ENCODE data around the gene ARRDC2. TPM values are rescaled to one million over a fixed set of nuclear protein-coding genes. Genes with fewer than 3 reads are reported as not detected.
A peak's percentile ranks its signal among the peaks of the same experiment; 100 is the strongest.

Gene ARRDC2
- total and polyA plus RNA-seq, 12 donors: 2.5 to 54.3 (median 17.3) TPM

DNA sequence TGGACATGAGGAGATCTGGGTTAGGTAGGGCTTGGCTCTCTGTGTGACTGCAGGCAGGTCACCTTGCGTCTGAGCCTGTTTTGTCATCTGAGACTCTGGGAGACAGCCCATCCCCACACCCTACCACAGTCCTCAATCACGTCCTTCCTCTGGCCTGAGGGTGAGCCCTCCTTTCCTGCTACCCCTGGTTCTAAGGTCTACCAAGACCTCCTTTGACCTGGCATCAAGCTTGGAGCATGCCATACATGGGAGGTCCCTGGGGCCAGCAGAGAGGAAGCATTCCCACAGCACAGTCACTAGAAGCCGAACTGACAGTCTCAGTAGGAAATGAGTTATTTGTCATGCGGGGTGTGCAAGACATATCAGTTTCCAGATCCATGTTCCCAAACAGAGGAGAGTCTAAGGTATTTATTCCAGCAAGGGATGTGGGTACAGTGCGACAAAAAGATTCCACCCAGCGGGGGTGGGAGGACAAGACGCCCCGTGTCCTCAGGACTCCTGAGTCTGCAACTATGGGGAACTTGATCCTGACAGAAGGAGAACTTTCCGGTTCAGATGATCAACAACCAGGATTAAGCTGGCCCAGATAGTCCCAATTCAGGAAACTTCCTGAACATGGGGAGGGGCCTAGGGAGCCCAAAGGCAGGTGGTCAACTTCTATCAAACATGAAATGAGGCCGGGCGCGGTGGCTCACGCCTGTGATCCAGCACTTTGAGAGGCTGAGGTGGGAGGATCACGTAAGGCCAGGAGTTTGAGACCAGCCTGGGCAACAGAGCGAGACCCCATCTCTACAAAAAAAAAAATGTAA, 9.5 kb downstream of the ARRDC2 start:
- WGBS, 4 donors: 60 to 70% (median 66%) methylated on average over 15 of the region's 15 CpGs
- Histone ChIP-seq H3K4me1 (replicated peaks in 1 of 2) (peaks cover 21 to 43% of the 10 kb centered on the region in 2 donors), H3K9me3 (replicated peaks in 1 of 3) (no peaks in the 10 kb centered on the region), H3K36me3 (replicated peaks in 1 of 2) (peaks cover 0 to 7% of the 10 kb centered on the region in 2 donors), H3K27ac (peak overlapping the region in 4 of 5 donors; percentile 51 to 83 (median 66)), H3K27me3 (no peaks in the 10 kb centered on the region), H3K4me3 (no peak overlapping the region)
- TF ChIP-seq POLR2A (IDR thresholded peaks at IDR 0.05): no peak
- TF ChIP-seq, protein P1, sequence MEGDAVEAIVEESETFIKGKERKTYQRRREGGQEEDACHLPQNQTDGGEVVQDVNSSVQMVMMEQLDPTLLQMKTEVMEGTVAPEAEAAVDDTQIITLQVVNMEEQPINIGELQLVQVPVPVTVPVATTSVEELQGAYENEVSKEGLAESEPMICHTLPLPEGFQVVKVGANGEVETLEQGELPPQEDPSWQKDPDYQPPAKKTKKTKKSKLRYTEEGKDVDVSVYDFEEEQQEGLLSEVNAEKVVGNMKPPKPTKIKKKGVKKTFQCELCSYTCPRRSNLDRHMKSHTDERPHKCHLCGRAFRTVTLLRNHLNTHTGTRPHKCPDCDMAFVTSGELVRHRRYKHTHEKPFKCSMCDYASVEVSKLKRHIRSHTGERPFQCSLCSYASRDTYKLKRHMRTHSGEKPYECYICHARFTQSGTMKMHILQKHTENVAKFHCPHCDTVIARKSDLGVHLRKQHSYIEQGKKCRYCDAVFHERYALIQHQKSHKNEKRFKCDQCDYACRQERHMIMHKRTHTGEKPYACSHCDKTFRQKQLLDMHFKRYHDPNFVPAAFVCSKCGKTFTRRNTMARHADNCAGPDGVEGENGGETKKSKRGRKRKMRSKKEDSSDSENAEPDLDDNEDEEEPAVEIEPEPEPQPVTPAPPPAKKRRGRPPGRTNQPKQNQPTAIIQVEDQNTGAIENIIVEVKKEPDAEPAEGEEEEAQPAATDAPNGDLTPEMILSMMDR (IDR thresholded peaks at IDR 0.05): no peak
- peak in 4 of 7 donors; percentile 29 to 67 (median 51) for DNase-seq
- intact Hi-C loops (cut with DNase I): no loop called here

DNA sequence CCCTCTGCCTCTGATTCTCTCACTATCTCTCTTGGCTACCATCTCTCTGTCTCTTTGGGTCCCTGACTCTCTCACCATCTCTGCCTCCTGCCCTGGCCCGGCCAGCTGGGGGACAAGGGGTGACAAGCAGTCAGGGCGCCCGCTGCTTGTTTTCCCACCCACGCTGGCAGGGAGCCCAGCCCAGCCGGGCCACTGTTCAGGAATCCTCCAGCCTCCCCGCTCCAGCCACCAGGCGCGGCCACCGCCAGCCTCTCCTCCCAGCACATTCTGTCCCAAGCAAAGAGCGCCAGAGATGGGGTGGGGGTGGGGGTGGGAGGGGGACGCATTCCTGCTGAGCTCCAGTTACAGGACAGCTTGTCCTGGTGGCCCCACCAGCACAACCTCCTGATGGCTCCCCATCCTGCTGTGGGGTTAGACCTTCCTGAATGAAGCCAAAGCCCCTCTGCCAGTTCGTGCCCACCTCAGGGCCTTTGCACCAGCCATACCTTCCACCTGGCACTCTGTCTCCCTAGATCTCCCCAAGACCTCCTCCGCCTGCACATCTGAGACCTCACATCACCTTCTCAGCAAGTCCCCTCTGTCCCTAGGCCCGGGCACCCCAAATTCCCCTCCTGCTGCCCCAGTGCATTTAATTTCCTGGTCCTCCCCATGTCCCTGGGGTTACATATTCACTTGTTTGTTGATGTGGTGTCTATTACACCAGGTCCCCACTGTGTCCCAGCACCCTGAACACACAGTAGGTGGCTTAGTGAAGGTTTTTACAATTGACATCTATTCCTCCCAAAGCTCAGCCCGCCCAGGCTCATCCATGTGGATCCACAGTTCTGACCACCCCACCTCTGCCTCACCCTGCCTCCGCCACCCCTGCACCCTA, 12.5 kb downstream of the ARRDC2 start:
- no peaks in the 10 kb centered on the region for H3K9me3 ChIP-seq (replicated peaks in 1 of 3)
- H3K4me3 ChIP-seq: no peak overlapping the region
- intact Hi-C loops (cut with DNase I): no loop called here
- no peaks in the 10 kb centered on the region for H3K27me3 ChIP-seq
- H3K27ac ChIP-seq: peak overlapping the region; percentile 55 to 92 (median 85)
- WGBS, 4 donors: 28 to 42% (median 34%) methylated on average over 9 to 16 of the region's 16 CpGs
- peaks cover 25 to 56% of the 10 kb centered on the region in 2 donors for H3K4me1 ChIP-seq (replicated peaks in 1 of 2)
- no peaks in the 10 kb centered on the region for H3K36me3 ChIP-seq (replicated peaks in 1 of 2)
- no peak for TF ChIP-seq POLR2A (IDR thresholded peaks at IDR 0.05)
- TF ChIP-seq, protein P1 (IDR thresholded peaks at IDR 0.05): no peak
- peak; percentile 71 to 91 (median 83) for DNase-seq

DNA sequence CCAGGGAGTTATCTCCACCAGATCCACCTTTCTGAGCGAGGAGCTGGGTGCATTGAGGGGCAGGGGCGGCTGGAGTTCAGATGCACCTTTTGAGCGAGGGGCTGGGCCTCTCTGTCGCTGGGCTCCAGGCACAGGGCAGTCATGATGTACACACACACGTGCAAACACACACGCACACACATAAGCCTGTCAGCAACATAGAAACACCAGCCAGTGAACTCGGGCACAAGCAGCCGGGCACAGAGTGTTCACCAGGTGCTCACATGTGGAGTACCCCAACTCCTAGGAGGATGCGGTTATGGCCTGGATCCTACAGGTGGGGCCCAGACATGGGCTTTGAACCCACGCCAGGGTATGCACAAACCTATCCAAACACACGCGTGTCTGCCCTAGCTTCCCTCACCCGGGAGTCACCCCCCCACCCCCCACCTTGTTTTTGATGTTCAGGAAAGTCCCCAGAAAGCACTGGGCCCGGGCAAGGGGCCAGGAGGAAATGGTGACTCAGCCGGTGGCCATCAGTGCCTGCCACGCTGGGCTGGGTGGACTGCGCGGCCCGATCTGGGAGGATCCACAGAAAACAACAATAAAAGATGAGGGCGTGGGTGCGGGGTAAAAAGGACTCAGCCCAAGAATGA, 13.3 kb downstream of the ARRDC2 start:
- DNase-seq: peak; percentile 91 to 95 (median 93)
- peak overlapping the region in 1 of 4 donors; percentile 37 for H3K4me3 ChIP-seq
- WGBS, 4 donors: 23 to 59% (median 26%) methylated on average over 5 to 21 of the region's 21 CpGs
- H3K4me1 ChIP-seq (replicated peaks in 1 of 2): peaks cover 25 to 56% of the 10 kb centered on the region in 2 donors
- H3K27ac ChIP-seq: peak overlapping the region; percentile 55 to 92 (median 85)
- no peaks in the 10 kb centered on the region for H3K9me3 ChIP-seq (replicated peaks in 1 of 3)
- TF ChIP-seq, protein P1 (IDR thresholded peaks at IDR 0.05): no peak
- no peak for TF ChIP-seq POLR2A (IDR thresholded peaks at IDR 0.05)
- intact Hi-C loops (cut with DNase I): no loop called here
- no peaks in the 10 kb centered on the region for H3K36me3 ChIP-seq (replicated peaks in 1 of 2)
- no peaks in the 10 kb centered on the region for H3K27me3 ChIP-seq

All from adrenal gland (tissue), 12 donors.